ENCODE results near the gene MGAT3. TPM values are rescaled to one million over a fixed set of nuclear protein-coding genes. Genes with fewer than 3 reads are reported as not detected.

MGAT3 gene
- total and polyA plus RNA-seq, 2 of the 13 experiments (the other 11 are each of a cell fraction or from before 2014, with no cell fraction given) = 0.11 to 0.15 TPM

DNA sequence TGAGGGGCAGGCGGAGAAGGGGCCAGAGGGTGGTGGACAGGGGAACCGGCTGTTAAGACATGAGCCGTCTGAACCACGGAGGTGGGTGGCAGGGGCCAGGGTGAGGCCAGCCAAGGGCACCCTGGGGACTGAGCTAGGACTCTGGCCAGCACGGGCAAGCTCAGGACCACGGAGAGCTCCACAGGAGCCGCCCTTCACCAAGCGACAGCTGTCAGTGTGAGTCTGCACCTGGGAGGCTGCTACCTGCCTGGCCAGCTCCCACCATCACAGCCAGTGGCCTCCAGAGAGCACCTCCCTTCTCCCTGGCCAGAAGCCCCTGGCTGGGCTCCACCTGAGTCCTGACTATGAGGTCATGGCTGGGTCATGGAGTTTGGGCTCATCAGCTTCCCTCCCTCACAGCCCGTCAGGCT, 21.6 kb downstream of the MGAT3 start (continued):
- TF ChIP-seq KAT8 (CRISPR knock-in tag; IDR thresholded peaks at IDR 0.05) = peak; percentile 55
- TF ChIP-seq ZMYM3 (CRISPR knock-in tag; IDR thresholded peaks at IDR 0.05) = no peak
- TF ChIP-seq, protein P1, sequence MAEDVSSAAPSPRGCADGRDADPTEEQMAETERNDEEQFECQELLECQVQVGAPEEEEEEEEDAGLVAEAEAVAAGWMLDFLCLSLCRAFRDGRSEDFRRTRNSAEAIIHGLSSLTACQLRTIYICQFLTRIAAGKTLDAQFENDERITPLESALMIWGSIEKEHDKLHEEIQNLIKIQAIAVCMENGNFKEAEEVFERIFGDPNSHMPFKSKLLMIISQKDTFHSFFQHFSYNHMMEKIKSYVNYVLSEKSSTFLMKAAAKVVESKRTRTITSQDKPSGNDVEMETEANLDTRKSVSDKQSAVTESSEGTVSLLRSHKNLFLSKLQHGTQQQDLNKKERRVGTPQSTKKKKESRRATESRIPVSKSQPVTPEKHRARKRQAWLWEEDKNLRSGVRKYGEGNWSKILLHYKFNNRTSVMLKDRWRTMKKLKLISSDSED (CRISPR knock-in tag; IDR thresholded peaks at IDR 0.05) = 0 out of 2 replicates have a peak, but pooled peaks have one; percentile 45
- TF ChIP-seq SALL2 (CRISPR knock-in tag; IDR thresholded peaks at IDR 0.05) = 0 out of 2 replicates have a peak, but pooled peaks have one; percentile 41
- TF ChIP-seq, protein P2, sequence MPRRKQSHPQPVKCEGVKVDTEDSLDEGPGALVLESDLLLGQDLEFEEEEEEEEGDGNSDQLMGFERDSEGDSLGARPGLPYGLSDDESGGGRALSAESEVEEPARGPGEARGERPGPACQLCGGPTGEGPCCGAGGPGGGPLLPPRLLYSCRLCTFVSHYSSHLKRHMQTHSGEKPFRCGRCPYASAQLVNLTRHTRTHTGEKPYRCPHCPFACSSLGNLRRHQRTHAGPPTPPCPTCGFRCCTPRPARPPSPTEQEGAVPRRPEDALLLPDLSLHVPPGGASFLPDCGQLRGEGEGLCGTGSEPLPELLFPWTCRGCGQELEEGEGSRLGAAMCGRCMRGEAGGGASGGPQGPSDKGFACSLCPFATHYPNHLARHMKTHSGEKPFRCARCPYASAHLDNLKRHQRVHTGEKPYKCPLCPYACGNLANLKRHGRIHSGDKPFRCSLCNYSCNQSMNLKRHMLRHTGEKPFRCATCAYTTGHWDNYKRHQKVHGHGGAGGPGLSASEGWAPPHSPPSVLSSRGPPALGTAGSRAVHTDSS (CRISPR knock-in tag; conservative IDR thresholded peaks at IDR 0.05) = no peak
- peak; percentile 37 for TF ChIP-seq ZNF781 (CRISPR knock-in tag; IDR thresholded peaks at IDR 0.05; ENCODE audit: borderline replicate concordance, not compliant biosample characterization)
- no peak for TF ChIP-seq ZNF260 (CRISPR knock-in tag; IDR thresholded peaks at IDR 0.05; ENCODE audit: borderline replicate concordance, low read depth)
- TF ChIP-seq ZSCAN30 (CRISPR knock-in tag; IDR thresholded peaks at IDR 0.05) = no peak
- TF ChIP-seq SP4 (CRISPR knock-in tag; IDR thresholded peaks at IDR 0.05) = peak; percentile 49; the same call in 1 of the 2 replicates
- no peak for TF ChIP-seq ZSCAN20 (CRISPR knock-in tag; IDR thresholded peaks at IDR 0.05; ENCODE audit: borderline replicate concordance)
- peak; percentile 89 for TF ChIP-seq ZNF441 (CRISPR knock-in tag; IDR thresholded peaks at IDR 0.05; ENCODE audit: borderline replicate concordance)
- no peak for TF ChIP-seq HDAC6 (IDR thresholded peaks at IDR 0.05; ENCODE audit: low read depth, low read length)
- TF ChIP-seq ZNF124 (CRISPR knock-in tag; IDR thresholded peaks at IDR 0.05) = peak; percentile 65; the same call in 1 of the 2 replicates
- no peak for TF ChIP-seq ZNF614 (CRISPR knock-in tag; IDR thresholded peaks at IDR 0.05; ENCODE audit: borderline replicate concordance)
- TF ChIP-seq, protein P3, sequence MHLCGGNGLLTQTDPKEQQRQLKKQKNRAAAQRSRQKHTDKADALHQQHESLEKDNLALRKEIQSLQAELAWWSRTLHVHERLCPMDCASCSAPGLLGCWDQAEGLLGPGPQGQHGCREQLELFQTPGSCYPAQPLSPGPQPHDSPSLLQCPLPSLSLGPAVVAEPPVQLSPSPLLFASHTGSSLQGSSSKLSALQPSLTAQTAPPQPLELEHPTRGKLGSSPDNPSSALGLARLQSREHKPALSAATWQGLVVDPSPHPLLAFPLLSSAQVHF (CRISPR knock-in tag; IDR thresholded peaks at IDR 0.05) = 0 out of 2 replicates have a peak, but pooled peaks have one; percentile 51
- TF ChIP-seq HNRNPUL1 (IDR thresholded peaks at IDR 0.05; ENCODE audit: low read depth, low read length) = no peak
- TF ChIP-seq ZNF713 (CRISPR knock-in tag; IDR thresholded peaks at IDR 0.05) = no peak
- TF ChIP-seq, protein P4, sequence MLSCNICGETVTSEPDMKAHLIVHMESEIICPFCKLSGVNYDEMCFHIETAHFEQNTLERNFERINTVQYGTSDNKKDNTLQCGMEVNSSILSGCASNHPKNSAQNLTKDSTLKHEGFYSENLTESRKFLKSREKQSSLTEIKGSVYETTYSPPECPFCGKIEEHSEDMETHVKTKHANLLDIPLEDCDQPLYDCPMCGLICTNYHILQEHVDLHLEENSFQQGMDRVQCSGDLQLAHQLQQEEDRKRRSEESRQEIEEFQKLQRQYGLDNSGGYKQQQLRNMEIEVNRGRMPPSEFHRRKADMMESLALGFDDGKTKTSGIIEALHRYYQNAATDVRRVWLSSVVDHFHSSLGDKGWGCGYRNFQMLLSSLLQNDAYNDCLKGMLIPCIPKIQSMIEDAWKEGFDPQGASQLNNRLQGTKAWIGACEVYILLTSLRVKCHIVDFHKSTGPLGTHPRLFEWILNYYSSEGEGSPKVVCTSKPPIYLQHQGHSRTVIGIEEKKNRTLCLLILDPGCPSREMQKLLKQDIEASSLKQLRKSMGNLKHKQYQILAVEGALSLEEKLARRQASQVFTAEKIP (CRISPR knock-in tag; IDR thresholded peaks at IDR 0.05; ENCODE audit: borderline replicate concordance) = no peak
- TF ChIP-seq, protein P5, sequence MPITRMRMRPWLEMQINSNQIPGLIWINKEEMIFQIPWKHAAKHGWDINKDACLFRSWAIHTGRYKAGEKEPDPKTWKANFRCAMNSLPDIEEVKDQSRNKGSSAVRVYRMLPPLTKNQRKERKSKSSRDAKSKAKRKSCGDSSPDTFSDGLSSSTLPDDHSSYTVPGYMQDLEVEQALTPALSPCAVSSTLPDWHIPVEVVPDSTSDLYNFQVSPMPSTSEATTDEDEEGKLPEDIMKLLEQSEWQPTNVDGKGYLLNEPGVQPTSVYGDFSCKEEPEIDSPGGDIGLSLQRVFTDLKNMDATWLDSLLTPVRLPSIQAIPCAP (CRISPR knock-in tag; IDR thresholded peaks at IDR 0.05; ENCODE audit: low read depth) = no peak
- TF ChIP-seq POLR2G (IDR thresholded peaks at IDR 0.05; ENCODE audit: low read depth, low read length) = no peak
